IMR-90 (cell line): ENCODE measurements around the gene EXPH5. TPM values are rescaled to one million over a fixed set of nuclear protein-coding genes. Genes with fewer than 3 reads are reported as not detected.

Experiments
- ATAC-seq: fragments of 200-7000 bp; cut with Tn5 transposase; 2 replicates; pipeline ENCODE4 v1.9.1; 2020; ENCODE audit warnings: low read depth, mild to moderate bottlenecking, moderate library complexity
- BruUV-seq: library from RNA; stranded (reverse); fragments of 400-500 nt; replicated peaks from 2 replicates; lab custom pipeline; 2021; lab: Mats Ljungman, UMichigan
- CTCF ChIA-PET: fragments of 300-600 bp; formaldehyde crosslinking; extraction: SDS; loops from one replicate; lab custom pipeline; 2021; ENCODE audit warnings: antibody characterized with exemption; lab: Yijun Ruan, JAX
- POLR2A ChIA-PET: fragments of 300-600 bp; sonication (Branson Sonifier 250); formaldehyde crosslinking; loops from one replicate; lab custom pipeline; 2022; ENCODE audit warnings: antibody characterized with exemption; ENCODE audit not compliant: unreplicated experiment; lab: Charles Lee
- DNase-seq: peaks from one replicate; pipeline ENCODE4 v3.0.0; 2013
- H2AFZ ChIP-seq: replicated peaks from 2 replicates; pipeline ENCODE3; 2013; ENCODE audit warnings: low read length, mild to moderate bottlenecking; ENCODE audit not compliant: poor library complexity
- H2AK5ac ChIP-seq: 2 replicates; pipeline ENCODE4 v1.6.1; 2013; ENCODE audit warnings: low read depth, low read length, inconsistent platforms
- H2AK9ac ChIP-seq: replicated peaks from 2 replicates; pipeline ENCODE3; 2013; ENCODE audit warnings: mild to moderate bottlenecking, low read depth, low read length, moderate library complexity; ENCODE audit not compliant: poor library complexity
- H2BK120ac ChIP-seq: 2 replicates; pipeline ENCODE4 v1.6.1; 2013; ENCODE audit warnings: low read depth, low read length, inconsistent platforms
- H2BK15ac ChIP-seq: 3 replicates; pipeline ENCODE4 v1.6.1; 2013; ENCODE audit warnings: low read depth, low read length, inconsistent platforms
- H2BK20ac ChIP-seq: 2 replicates; pipeline ENCODE4 v1.6.1; 2013; ENCODE audit warnings: low read depth, mild to moderate bottlenecking, inconsistent platforms, low read length, moderate library complexity
- H2BK5ac ChIP-seq: 2 replicates; pipeline ENCODE4 v1.6.1; 2013; ENCODE audit warnings: mild to moderate bottlenecking, low read depth, low read length, inconsistent platforms; ENCODE audit not compliant: poor library complexity, severe bottlenecking
- H3K14ac ChIP-seq: replicated peaks from 2 replicates; pipeline ENCODE4 v1.6.1; 2013; ENCODE audit warnings: low read depth, low read length, inconsistent platforms
- H3K18ac ChIP-seq: 2 replicates; pipeline ENCODE4 v1.6.1; 2013; ENCODE audit warnings: low read depth, low read length, control low read depth
- H3K23ac ChIP-seq: 2 replicates; pipeline ENCODE4 v1.6.1; 2013; ENCODE audit warnings: low read depth, low read length, inconsistent platforms
- H3K27ac ChIP-seq: 2 replicates; pipeline ENCODE4 v1.5.1; 2013; ENCODE audit warnings: mild to moderate bottlenecking, control low read depth, low read length; ENCODE audit not compliant: insufficient read depth
- H3K27me3 ChIP-seq: 2 replicates; pipeline ENCODE4 v1.6.1; 2013; ENCODE audit warnings: low read length; ENCODE audit not compliant: control insufficient read depth, insufficient read depth
- H3K36me3 ChIP-seq: 2 replicates; pipeline ENCODE4 v1.6.1; 2013; ENCODE audit warnings: low read length, mixed read lengths; ENCODE audit not compliant: control insufficient read depth, insufficient read depth
- H3K4ac ChIP-seq: 2 replicates; pipeline ENCODE4 v1.6.1; 2013; ENCODE audit warnings: low read depth, low read length, inconsistent platforms
- H3K4me1 ChIP-seq: 2 replicates; pipeline ENCODE4 v1.6.1; 2013; ENCODE audit warnings: low read length, mixed read lengths; ENCODE audit not compliant: control insufficient read depth, insufficient read depth
- H3K4me2 ChIP-seq: 2 replicates; pipeline ENCODE4 v1.6.1; 2013; ENCODE audit warnings: low read depth, mild to moderate bottlenecking, control low read depth, low read length, moderate library complexity
- H3K4me3 ChIP-seq: 2 replicates; pipeline ENCODE4 v1.5.1; 2013; ENCODE audit warnings: low read depth, mild to moderate bottlenecking, control low read depth, low read length, moderate library complexity; ENCODE audit not compliant: insufficient read depth
- H3K56ac ChIP-seq: 2 replicates; pipeline ENCODE4 v1.6.1; 2013; ENCODE audit warnings: low read length, inconsistent platforms; ENCODE audit not compliant: insufficient read depth; ENCODE audit errors: extremely low read depth
- H3K79me1 ChIP-seq, 2 experiments: 2 replicates each; pipeline ENCODE4 v1.6.1; 2013; ENCODE audit warnings: low read length in 2 of 2, inconsistent platforms in 1 of 2, low read depth in 1 of 2
- H3K9ac ChIP-seq: 2 replicates; pipeline ENCODE4 v1.6.1; 2013; ENCODE audit warnings: low read depth, low read length, control low read depth
- H3K9me1 ChIP-seq: 2 replicates; pipeline ENCODE4 v1.6.1; 2013; ENCODE audit warnings: low read length, inconsistent platforms; ENCODE audit not compliant: insufficient read depth
- H3K9me3 ChIP-seq: 2 replicates; pipeline ENCODE4 v1.6.1; 2013; ENCODE audit warnings: low read length; ENCODE audit not compliant: control insufficient read depth, insufficient read depth
- H4K20me1 ChIP-seq: 2 replicates; pipeline ENCODE4 v1.6.1; 2013; ENCODE audit warnings: low read length, inconsistent platforms; ENCODE audit not compliant: insufficient read depth
- H4K5ac ChIP-seq: 2 replicates; pipeline ENCODE4 v1.6.1; 2013; ENCODE audit warnings: mild to moderate bottlenecking, low read depth, low read length, control low read depth
- H4K8ac ChIP-seq, 2 experiments: 2 replicates each; pipeline ENCODE4 v1.6.1; 2013; ENCODE audit warnings: low read depth in 2 of 2, low read length in 2 of 2, control low read depth in 1 of 2, inconsistent platforms in 1 of 2
- H4K91ac ChIP-seq: 2 replicates; pipeline ENCODE4 v1.6.1; 2013; ENCODE audit warnings: low read depth, low read length, inconsistent platforms; ENCODE audit not compliant: insufficient read depth
- MXI1 ChIP-seq: IDR thresholded peaks from 2 replicates; pipeline ENCODE4 v1.6.1; 2012; ENCODE audit warnings: low read depth, mild to moderate bottlenecking, low read length, moderate library complexity, borderline replicate concordance
- WGBS, 2 experiments: methylation state at CpG; one replicate each; pipeline versions ENCODE4 v1.1.5 to v1.1.7; 2013; ENCODE audit warnings: missing lambda C conversion rate in 2 of 2; ENCODE audit not compliant: insufficient read length in 1 of 2; ENCODE audit errors: extremely low coverage in 2 of 2; 5-methylcytosine and 5-hydroxymethylcytosine counted together
- dilution Hi-C: fragments of 300-500 bp; cut with HindIII; formaldehyde crosslinking; loops from one replicate; pipeline ENCODE4 v1.14.3; 2018; ENCODE audit warnings: low sequenced_read_pairs; ENCODE audit not compliant: unreplicated experiment
- in situ Hi-C: fragments of 300-500 bp; cut with MboI; formaldehyde crosslinking; loops from 3 replicates; pipeline ENCODE4 v1.14.3; 2019; ENCODE audit warnings: low sequenced_read_pairs, inconsistent platforms, mixed read lengths
- intact Hi-C: fragments of 100-400 bp; cut with micrococcal nuclease; formaldehyde crosslinking; loops from 2 replicates; pipeline ENCODE4 v1.10.0; 2022
- polyA plus RNA-seq, 3 experiments: library from polyadenylated mRNA; depleted of rRNA; stranded (reverse); fragments of >200 nt; gene quantifications; 2 replicates each; pipeline ENCODE4 v1.2.3, GENCODE V29; 2012; ENCODE audit warnings: low replicate concordance in 1 of 3
- total RNA-seq: library from RNA; depleted of rRNA; stranded (reverse); fragments of >200 nt; gene quantifications from 2 replicates; pipeline ENCODE4 v1.2.3, GENCODE V29; 2012

Gene EXPH5
- total and polyA plus RNA-seq, 2 of the 4 experiments (the other 2 are of a cell fraction), result 0.05 to 0.72 TPM

GRCh38 chr11:108624196-108624925 lies 30.8 kb upstream of the EXPH5 start:
- Histone ChIP-seq H3K79me1 (no peaks in the 10 kb centered on the region), H3K4me1 (no peaks in the 10 kb centered on the region), H3K23ac (no peak overlapping the region), H3K27me3 (no peaks in the 10 kb centered on the region), H3K36me3 (no peaks in the 10 kb centered on the region), H3K27ac (no peak overlapping the region), H3K9me3 (no peaks in the 10 kb centered on the region), H3K56ac (no peak overlapping the region), H4K5ac (no peak overlapping the region), H3K4me2 (no peak overlapping the region), H2AFZ (no peak overlapping the region), H4K20me1 (no peaks in the 10 kb centered on the region), H3K4ac (no peak overlapping the region), H4K8ac (no peak overlapping the region), H3K9ac (no peak overlapping the region), H2BK5ac (no peak overlapping the region), H2BK20ac (no peak overlapping the region), H2AK9ac (no peak overlapping the region), H2AK5ac (no peak overlapping the region), H2BK15ac (no peak overlapping the region), H4K91ac (no peak overlapping the region), H3K4me3 (no peak overlapping the region), H3K9me1 (no peaks in the 10 kb centered on the region), H3K14ac (no peak overlapping the region), H2BK120ac (no peak overlapping the region), H3K18ac (no peak overlapping the region)
- dilution Hi-C loops (no loop called here), in situ Hi-C loops (no loop called here), intact Hi-C loops (no loop called here)
- TF ChIP-seq MXI1, result no peak
- DNase-seq, result no peak
- ATAC-seq, result no peak
- WGBS, 2 experiments, result 40% methylated on average over 1 of the region's 5 CpGs; no CpG with 5 or more reads in 1 of the 2 experiments
- CTCF ChIA-PET, result no interaction called here
- no TSS peak for BruUV-seq
- POLR2A ChIA-PET, result no interaction called here
